ENCODE data around the gene SEMA5B.

Gene SEMA5B

DNA sequence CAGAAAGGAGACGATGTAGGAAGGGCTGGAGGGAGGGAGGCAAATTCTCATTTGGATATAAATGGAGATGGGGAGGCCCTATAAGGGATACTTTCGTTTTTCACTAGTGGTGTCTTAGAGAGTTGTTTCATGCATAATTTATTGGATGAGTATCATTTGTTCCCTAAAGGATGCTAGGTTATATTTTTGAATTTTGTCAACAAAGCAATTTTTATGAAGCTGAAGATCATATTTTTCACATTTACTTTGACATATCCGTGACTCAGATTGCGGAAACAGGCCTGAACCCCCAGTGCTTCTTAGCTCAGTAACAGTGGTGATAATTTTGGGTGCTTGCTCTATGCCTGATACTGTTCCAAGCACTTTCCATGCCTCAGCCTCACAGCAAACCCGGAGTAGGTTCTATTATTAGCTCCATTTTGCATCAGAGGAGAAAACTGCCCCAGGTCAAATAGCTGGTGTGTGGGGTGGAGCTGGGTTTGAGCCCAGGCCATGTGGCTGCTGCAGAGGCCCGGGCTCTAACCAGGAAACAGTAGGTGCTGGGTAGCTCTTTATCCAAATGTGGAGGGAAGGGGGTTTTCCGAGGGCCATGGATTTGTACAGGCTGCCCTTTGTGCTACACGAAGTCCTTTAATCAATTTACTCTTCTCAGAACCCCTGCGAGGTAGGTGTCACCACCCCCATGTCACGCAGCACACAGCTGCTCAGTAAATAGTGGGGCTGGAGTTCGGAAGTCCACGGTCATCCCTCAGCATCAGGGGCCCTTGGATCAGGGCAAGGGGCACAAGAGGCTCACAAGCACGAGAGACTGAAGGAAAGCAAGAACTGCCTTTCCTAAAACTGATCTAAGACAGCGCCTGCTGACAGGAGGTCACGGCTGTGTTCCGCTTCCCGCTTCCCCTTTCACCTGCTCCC, 133.6 kb downstream of the SEMA5B start:
- DNase-seq (ENCODE audit: low read depth in 2 of 2): no peak

DNA sequence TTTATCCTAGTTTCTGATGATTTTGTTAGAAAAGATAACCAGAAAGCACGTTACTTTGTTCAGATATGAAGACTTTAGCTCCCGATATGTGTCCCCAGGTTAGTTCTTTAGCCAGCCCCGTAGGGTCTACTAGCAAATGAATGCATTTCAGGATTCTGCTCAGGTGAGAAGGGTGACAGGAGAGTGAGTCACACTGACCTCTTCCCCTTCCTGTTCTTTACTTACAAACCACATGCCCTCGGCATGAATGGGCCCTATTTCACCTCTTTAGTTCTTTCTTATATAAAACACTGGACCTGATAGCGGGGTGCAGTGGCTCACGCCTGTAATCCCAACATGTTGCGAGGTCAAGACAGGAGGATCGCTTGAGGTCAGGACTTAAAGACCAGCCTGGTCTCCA, 134.3 kb downstream of the SEMA5B start:
- DNase-seq (ENCODE audit: low read depth in 2 of 2): no peak

DNA sequence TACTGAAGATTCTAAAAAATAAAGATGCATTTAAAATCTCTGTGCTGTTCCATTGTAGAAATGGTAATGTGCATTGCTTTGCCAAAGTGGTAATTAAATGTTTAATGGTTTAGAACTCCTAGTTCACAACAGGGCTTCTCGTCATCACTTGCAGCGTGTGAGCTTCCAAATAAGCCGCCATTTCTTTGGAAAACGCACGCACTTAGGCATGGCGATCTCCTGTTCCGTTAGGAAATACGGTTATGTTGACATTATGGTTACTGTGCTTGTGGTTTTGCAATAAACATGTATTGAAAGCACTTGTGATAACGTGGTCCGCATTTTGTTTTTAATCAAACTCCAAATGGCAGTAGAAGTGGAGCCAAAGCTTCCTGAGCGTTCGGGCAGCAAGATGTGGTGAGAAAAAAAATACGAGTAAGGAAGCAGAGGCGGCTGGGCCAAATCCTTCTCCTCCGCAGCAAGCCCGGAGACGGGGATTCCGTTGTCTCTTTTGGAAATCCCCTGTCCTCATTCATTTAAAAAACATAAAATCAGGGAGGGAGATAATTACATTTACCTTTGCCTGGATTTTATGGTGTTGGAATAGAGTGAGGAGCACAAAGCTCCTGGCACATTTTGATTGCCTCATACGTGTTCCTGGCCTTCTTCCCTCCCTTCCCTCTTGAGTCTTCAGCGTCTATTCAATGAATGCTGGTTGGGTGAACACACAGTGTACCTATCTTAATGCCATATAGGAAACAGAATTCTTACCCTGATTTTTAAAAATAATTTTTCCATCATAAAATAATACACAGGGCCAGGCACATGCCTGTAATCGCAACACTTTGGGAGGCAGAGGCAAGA, 135.2 kb downstream of the SEMA5B start:
- DNase-seq (ENCODE audit: low read depth in 2 of 2): no peak

DNA sequence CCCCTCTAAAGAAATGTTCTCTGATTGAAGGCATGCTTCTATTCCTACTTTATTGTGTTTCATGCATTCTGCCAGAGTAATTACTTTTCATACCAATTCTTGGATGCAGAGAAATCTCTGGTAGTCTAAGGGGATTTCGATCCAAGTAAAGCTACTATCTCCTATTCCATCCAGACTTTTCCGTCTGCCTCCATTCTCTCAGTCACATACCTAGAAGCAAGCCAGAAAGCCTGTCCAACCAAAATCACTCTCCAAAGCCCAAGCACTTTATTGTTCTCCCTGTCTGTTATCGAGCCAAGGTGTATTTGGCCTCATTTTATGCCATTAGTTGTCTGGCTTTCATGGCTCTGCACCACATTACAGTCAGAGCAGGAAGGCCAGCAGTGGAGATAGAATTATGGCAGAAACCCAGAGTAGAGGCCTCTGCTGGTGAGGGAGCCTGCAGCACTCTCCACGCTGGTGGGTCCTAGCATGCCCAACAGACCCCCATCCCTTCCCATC, 136.8 kb downstream of the SEMA5B start:
- no peak for DNase-seq (ENCODE audit: low read depth in 2 of 2)

DNA sequence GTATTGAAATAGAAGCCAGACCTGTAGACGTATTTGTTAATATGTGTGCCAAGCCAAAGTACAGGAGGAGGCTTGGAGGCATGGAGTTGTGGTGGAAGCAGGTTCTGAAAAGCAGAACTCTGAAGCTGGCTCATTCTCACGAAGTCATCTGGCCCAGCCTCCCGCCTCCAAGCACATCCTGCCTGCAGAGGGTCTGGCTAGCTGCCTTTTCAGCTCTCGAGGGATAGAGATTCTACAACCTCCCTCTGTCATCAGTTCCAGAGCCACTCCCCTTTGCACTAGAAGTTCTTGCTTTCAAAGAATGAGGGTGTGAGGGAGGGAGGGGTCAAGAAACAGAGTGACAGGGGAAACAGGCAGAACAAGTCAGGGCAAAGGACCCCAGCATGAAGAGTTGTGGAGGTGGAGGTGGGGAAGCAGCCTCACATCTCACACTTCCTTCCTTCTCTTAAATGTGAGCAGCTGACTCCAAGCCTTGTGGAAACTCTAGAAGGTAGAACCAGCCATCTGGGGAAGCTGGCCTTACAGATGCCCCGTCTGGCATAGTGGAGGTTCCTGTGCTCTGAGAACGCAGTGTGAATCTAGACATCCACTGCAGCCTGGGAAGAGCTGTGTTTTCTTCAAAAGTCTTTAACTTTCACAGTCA, 137.4 kb downstream of the SEMA5B start:
- no peak for DNase-seq (ENCODE audit: low read depth in 2 of 2)

DNA sequence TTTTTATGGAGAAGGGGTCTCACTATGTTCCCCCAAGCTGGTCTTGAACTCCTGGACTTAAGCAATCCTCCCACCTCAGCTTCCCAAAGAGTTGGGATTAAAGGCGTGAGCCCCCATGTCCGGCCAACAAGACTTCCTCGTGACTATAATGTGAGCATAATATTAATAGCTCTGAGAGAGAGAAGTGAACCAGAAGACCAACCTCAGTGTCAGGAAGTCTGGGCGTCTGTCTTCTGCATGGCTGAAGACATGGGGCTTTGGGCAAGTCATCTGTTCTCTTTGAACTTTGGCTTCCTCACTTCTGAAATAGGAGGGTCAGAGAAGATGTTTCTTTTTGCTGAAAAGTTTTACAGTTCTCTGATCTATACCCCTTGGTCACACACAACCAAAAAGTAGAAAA, 140.6 kb downstream of the SEMA5B start:
- no peak for DNase-seq (ENCODE audit: low read depth in 2 of 2)

DNA sequence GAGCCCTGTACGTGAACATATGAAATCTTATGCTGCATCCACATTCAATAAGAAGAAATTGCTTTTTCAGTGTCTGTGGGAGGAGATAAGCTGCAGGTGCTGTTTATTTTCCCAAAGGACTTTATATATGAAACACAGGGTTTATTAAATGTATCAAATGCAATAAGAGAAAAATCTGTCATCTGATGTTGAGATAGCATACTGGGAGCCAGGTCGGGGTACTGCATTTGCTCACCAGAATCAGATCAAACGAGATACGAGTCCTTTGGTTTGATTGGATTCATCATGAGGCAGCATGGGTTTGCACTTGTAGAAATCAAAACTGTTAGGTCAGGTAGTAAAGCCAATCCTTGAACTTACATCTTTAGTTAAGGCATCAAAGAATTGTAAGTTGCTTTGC, 141.3 kb downstream of the SEMA5B start:
- no peak for DNase-seq (ENCODE audit: low read depth in 2 of 2)

DNA sequence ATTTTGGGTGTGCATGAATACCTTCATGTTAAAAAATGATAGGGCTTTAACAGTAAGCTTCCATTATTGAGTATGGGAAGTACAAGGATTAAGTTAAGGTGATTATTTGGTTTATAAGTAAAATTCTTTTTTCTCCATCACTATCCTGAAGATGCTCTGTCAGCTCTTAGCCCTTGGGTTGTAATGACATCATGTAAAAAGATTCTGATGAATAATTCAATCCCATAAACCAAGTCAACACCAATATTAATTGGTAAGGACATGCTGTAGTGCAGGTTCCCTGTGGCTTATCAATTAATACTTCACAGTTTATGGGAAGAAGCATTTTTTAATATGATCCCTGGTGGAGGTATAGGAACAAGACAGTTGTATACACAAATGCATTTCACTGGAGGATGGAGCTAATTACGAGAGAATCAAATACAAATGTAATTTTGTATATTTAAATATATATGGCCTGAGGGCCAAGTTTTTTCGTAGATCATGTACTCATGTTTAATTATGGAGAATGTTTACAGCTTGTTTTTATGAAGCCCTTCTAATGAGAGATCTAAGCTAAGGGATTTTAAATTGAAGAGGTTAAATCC, 145.1 kb downstream of the SEMA5B start:
- DNase-seq (ENCODE audit: low read depth in 2 of 2): no peak

DNA sequence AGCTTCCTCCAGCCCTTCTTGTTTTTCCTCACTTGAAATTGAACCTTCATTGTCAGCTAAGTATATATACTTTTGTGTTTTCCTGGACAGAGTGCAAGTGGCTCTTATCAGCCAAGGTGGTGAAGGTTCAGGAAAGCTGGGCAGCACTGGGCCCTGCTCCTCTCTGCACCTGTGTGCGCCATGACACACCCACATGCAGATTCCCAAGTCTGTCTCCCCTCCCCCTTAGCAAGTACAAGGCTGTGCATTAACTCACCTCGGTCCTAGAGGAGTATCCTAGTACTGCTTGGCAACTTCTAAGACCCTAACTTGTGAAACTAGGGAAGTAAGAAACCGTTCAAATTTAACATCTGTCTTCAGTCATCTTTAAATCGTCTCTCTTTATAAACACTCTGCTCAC, 146.9 kb downstream of the SEMA5B start:
- DNase-seq (ENCODE audit: low read depth in 2 of 2): no peak

DNA sequence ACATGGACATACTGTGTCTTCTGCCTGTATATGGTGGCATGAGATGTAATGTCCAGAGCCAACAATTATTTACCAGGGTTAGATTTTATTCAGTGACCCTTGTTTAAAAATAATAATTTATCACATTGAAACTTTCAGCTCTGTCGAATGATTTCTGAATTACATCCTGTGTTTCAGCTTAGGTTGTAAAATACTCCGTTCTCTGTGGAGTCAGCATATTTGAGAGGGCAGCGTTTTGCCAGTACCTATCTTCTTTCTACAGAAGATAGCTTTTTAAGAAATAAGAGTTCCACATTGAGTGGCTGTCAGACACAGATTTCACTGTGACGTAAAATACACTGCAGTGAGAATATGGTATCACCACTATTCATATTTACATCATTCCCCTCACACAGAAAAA, 147.4 kb downstream of the SEMA5B start:
- DNase-seq (ENCODE audit: low read depth in 2 of 2): no peak

DNA sequence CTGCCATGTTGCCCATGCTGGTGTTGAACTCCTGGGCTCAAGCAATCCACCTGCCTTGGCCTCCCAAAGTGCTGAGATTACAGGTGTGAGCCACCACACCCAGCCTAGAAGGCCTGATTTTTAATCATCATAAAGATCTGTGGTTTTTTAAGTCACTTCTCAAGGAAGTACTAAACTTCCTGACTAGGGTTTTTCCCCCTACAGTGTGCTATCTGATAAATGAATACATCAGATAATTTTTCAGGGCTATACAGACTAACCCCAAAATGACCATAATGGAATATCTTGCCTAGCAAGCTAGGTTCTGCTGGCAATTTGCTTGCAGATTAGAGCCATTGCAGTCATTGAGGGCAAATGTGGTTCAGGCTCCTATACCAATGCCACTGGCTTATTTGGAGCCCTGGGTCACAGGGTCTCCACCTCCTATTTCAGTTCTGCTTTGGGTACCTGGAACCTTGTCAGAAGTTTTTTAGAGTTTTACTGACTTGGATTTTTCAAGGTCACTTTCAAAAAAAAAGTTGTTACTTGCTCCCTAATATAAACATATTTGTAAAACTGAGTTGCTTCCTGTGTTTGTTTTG, 151.9 kb downstream of the SEMA5B start:
- no peak for DNase-seq (ENCODE audit: low read depth in 2 of 2)

DNA sequence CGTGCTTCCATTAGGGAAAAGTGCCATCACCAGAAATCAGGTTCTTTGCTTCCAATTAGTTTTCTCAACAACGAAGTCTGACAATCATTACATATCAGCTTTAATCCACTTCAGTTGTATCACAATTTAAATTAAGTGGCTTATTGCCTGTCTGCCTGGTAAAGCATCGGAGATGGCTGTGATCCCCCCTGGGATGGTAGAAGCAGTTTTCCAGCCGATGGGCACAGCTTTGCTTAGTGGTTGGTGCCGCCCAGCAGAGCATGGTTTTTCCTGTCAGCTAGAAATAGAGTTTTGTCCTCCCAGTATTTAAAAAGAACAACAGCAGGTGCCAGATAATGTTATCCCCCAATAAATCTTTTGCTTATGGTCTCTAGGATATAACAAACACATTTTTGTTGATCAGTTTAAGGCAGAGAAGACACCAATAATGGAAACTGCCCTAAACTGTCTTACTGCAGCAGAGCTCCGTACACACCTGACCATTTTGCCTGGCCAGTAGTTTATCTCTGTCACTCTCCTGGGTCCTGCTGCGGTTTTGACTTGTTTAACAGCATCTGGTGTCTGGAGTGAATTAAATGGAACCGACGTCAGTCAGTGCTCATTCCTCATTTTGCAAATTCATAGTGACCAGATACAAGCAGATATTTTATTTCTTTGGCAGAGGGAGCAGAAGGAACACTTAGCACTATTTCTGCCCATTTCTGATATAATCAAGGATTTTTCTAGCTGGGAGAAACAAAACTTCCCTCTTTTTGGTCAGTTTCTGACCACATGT, 153.6 kb downstream of the SEMA5B start:
- no peak for DNase-seq (ENCODE audit: low read depth in 2 of 2)

DNA sequence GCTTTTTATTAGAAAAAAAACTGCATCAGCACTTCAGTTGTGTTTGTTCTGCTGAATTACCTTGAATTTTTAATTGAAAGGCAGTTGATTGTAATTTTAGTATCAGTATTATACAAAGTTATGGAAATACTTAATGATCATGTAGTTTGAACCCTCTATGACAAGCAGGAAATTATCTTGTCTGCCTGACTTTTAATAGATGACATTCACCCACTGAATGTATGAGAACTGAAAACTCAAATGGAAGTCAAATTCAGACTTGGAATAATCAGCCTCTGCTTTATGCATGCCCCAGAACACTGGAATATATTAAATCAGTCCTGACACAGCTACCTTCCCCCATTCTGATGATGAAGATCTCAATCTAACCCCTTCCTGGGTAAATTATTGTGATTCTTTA, 159.2 kb downstream of the SEMA5B start:
- no peak for DNase-seq (ENCODE audit: low read depth in 2 of 2)

DNA sequence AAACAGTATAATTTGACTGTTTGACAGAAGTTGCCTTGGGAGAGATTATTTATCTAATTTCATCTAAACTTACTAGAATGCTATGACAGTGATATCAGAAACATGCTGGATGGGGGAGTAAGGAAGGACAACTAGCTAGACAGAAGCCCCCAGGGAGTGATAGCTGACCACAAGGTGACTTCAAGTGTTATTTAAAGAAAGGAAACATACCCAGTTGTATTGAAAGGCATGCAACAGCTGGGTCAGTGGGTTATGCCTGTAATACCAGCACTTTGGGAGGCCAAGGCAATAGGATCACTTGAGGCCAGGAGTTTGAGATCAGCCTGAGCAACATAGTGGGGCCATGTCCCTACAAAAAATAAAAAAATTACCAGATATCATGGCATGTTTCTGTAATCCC, 163.1 kb downstream of the SEMA5B start:
- DNase-seq (ENCODE audit: low read depth in 2 of 2): no peak

DNA sequence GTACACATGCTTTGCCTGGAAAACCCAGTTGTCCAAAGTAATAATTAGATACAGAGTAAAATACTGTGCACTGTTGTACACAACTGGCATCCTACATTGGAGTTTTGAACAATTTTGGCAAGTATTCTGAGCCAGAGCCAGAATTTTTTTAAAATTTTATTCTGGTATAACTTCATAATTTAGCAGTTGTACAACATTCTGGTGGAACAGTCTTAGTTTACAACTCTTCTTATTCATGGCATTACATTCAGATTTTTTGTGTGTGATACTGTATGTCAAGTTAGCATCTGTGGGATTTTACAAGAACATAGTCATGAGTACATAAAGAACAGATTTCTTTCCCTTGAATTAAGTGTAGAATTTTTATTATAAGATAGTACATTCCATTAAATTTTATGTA, 165.2 kb downstream of the SEMA5B start:
- DNase-seq (ENCODE audit: low read depth in 2 of 2): no peak
